HepG2 (cell line): Measurements from ENCODE around the gene FLT3LG. TPM values are rescaled to one million over a fixed set of nuclear protein-coding genes. Genes with fewer than 3 reads are reported as not detected.
A peak's percentile ranks its signal among the peaks of the same experiment; 100 is the strongest.

Experiments
- AKAP8 ChIP-seq: sonication (generic); formaldehyde crosslinking; IDR thresholded peaks from 2 replicates; pipeline ENCODE4 v1.5.1; 2020; ENCODE audit warnings: mild to moderate bottlenecking, missing genetic modification reagents
- CBFB ChIP-seq: sonication (generic); formaldehyde crosslinking; IDR thresholded peaks from 2 replicates; pipeline ENCODE4 v1.4.0; 2020; ENCODE audit warnings: missing genetic modification reagents
- ELF1 ChIP-seq: sonication (generic); formaldehyde crosslinking; IDR thresholded peaks from 2 replicates; pipeline ENCODE4 v1.4.0; 2020; ENCODE audit warnings: missing genetic modification reagents
- KDM5B ChIP-seq: sonication (generic); formaldehyde crosslinking; IDR thresholded peaks from 2 replicates; pipeline ENCODE4 v1.4.0; 2020; ENCODE audit warnings: missing genetic modification reagents, mild to moderate bottlenecking, borderline replicate concordance
- KLF9 ChIP-seq: IDR thresholded peaks from 2 replicates; pipeline ENCODE4 v1.6.1; 2016; ENCODE audit warnings: low read depth
- RFX1 ChIP-seq: fragments of 450-650 bp; IDR thresholded peaks from 2 replicates; pipeline ENCODE4 v1.6.1; 2017
- ZBTB21 ChIP-seq: sonication (generic); formaldehyde crosslinking; IDR thresholded peaks from 2 replicates; pipeline ENCODE4 v1.4.0; 2020; ENCODE audit warnings: missing genetic modification reagents
- ZBTB40 ChIP-seq, 2 experiments: fragments of 450-650 bp in 1 of 2; sonication (generic) in 1 of 2; formaldehyde crosslinking in 1 of 2; IDR thresholded peaks; 2 replicates each; pipeline versions ENCODE4 v1.6.1 to v1.8.0; 2016 to 2022; ENCODE audit warnings: antibody characterized with exemption in 1 of 2, mild to moderate bottlenecking in 1 of 2, missing genetic modification reagents in 1 of 2
- ZNF124 ChIP-seq: sonication (generic); formaldehyde crosslinking; IDR thresholded peaks from 2 replicates; pipeline ENCODE4 v1.4.0; 2020; ENCODE audit warnings: missing genetic modification reagents
- ZNF816 ChIP-seq: sonication (generic); formaldehyde crosslinking; IDR thresholded peaks from 2 replicates; pipeline ENCODE4 v1.8.0; 2022; ENCODE audit warnings: missing genetic modification reagents, mild to moderate bottlenecking, borderline replicate concordance
- polyA plus RNA-seq, 8 experiments: library from polyadenylated mRNA; depleted of rRNA in 3 of 8; stranded (reverse) in 7 of 8; unstranded in 1 of 8; fragments of >200 nt; fragmentation: Illumina TruSeq in 4 of 8; extraction: Trizol in 4 of 8; gene quantifications; 2 replicates each; pipeline versions ENCODE4 v1.2.1 to v1.2.3, GENCODE V29; 2011 to 2016; ENCODE audit warnings: low read depth in 4 of 8, missing spikeins in 1 of 8, mixed read lengths in 1 of 8; ENCODE audit not compliant: insufficient read depth in 1 of 8
- total RNA-seq, 5 experiments: library from RNA; depleted of rRNA; stranded (reverse); fragments of >200 nt; fragmentation: Illumina TruSeq; extraction: Trizol; gene quantifications; 2 replicates each; pipeline ENCODE4 v1.2.3, GENCODE V29; 2016; ENCODE audit warnings: low read depth in 1 of 5
- TF ChIP-seq, protein P1 (sequence below): sonication (generic); formaldehyde crosslinking; IDR thresholded peaks from 2 replicates; pipeline ENCODE4 v1.4.0; 2020; ENCODE audit warnings: missing genetic modification reagents, borderline replicate concordance
- TF ChIP-seq, protein P2 (sequence below): sonication (generic); formaldehyde crosslinking; IDR thresholded peaks from 2 replicates; pipeline ENCODE4 v1.5.0; 2020; ENCODE audit warnings: mild to moderate bottlenecking, missing genetic modification reagents, borderline replicate concordance

The FLT3LG gene
- total and polyA plus RNA-seq, 2 of the 13 experiments (the other 11 are each of a cell fraction or from before 2014, with no cell fraction given): 1.5 to 2.6 TPM

GRCh38 chr19:49473868-49474541, at the start of gene FLT3LG (continued):
- TF ChIP-seq, protein P1, sequence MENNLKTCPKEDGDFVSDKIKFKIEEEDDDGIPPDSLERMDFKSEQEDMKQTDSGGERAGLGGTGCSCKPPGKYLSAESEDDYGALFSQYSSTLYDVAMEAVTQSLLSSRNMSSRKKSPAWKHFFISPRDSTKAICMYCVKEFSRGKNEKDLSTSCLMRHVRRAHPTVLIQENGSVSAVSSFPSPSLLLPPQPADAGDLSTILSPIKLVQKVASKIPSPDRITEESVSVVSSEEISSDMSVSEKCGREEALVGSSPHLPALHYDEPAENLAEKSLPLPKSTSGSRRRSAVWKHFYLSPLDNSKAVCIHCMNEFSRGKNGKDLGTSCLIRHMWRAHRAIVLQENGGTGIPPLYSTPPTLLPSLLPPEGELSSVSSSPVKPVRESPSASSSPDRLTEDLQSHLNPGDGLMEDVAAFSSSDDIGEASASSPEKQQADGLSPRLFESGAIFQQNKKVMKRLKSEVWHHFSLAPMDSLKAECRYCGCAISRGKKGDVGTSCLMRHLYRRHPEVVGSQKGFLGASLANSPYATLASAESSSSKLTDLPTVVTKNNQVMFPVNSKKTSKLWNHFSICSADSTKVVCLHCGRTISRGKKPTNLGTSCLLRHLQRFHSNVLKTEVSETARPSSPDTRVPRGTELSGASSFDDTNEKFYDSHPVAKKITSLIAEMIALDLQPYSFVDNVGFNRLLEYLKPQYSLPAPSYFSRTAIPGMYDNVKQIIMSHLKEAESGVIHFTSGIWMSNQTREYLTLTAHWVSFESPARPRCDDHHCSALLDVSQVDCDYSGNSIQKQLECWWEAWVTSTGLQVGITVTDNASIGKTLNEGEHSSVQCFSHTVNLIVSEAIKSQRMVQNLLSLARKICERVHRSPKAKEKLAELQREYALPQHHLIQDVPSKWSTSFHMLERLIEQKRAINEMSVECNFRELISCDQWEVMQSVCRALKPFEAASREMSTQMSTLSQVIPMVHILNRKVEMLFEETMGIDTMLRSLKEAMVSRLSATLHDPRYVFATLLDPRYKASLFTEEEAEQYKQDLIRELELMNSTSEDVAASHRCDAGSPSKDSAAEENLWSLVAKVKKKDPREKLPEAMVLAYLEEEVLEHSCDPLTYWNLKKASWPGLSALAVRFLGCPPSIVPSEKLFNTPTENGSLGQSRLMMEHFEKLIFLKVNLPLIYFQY: peak; percentile 70; the same call in 1 of the 2 replicates
- no peak for TF ChIP-seq ZNF124 (CRISPR knock-in tag)
- no peak for TF ChIP-seq RFX1
- TF ChIP-seq ELF1 (CRISPR knock-in tag): no peak
- TF ChIP-seq KDM5B (CRISPR knock-in tag): no peak
- TF ChIP-seq ZBTB21 (CRISPR knock-in tag): no peak
- TF ChIP-seq ZNF816 (CRISPR knock-in tag): no peak
- peak; percentile 54; the same call in 1 of the 2 replicates for TF ChIP-seq CBFB (CRISPR knock-in tag)
- TF ChIP-seq KLF9 (CRISPR knock-in tag): no peak
- TF ChIP-seq, protein P2, sequence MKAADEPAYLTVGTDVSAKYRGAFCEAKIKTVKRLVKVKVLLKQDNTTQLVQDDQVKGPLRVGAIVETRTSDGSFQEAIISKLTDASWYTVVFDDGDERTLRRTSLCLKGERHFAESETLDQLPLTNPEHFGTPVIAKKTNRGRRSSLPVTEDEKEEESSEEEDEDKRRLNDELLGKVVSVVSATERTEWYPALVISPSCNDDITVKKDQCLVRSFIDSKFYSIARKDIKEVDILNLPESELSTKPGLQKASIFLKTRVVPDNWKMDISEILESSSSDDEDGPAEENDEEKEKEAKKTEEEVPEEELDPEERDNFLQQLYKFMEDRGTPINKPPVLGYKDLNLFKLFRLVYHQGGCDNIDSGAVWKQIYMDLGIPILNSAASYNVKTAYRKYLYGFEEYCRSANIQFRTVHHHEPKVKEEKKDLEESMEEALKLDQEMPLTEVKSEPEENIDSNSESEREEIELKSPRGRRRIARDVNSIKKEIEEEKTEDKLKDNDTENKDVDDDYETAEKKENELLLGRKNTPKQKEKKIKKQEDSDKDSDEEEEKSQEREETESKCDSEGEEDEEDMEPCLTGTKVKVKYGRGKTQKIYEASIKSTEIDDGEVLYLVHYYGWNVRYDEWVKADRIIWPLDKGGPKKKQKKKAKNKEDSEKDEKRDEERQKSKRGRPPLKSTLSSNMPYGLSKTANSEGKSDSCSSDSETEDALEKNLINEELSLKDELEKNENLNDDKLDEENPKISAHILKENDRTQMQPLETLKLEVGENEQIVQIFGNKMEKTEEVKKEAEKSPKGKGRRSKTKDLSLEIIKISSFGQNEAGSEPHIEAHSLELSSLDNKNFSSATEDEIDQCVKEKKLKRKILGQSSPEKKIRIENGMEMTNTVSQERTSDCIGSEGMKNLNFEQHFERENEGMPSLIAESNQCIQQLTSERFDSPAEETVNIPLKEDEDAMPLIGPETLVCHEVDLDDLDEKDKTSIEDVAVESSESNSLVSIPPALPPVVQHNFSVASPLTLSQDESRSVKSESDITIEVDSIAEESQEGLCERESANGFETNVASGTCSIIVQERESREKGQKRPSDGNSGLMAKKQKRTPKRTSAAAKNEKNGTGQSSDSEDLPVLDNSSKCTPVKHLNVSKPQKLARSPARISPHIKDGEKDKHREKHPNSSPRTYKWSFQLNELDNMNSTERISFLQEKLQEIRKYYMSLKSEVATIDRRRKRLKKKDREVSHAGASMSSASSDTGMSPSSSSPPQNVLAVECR (CRISPR knock-in tag): peak; percentile 48; the same call in 1 of the 2 replicates
- no peak for TF ChIP-seq AKAP8 (CRISPR knock-in tag)
- no peak for TF ChIP-seq ZBTB40 (IDR thresholded peaks at IDR 0.05)
- TF ChIP-seq ZBTB40 (CRISPR knock-in tag; IDR thresholded peaks at IDR 0.05): no peak
